Neutrophil (primary cell): ENCODE data around the gene NRXN2.

Experiments used
- H3K27ac ChIP-seq: fragments of 200-600 bp; sonication (generic); 2 replicates; pipeline ENCODE4 v1.5.1; 2016; ENCODE audit warnings: mild to moderate bottlenecking, moderate library complexity
- H3K27me3 ChIP-seq: fragments of 200-600 bp; sonication (generic); 2 replicates; pipeline ENCODE4 v1.6.0; 2016; ENCODE audit warnings: mild to moderate bottlenecking
- H3K36me3 ChIP-seq: fragments of 200-600 bp; sonication (generic); 2 replicates; pipeline ENCODE4 v1.5.1; 2017
- H3K4me1 ChIP-seq, 2 experiments: fragments of 200-600 bp in 1 of 2; sonication (generic) in 1 of 2; 1 replicate in 1 of 2; 2 replicates in 1 of 2; pipeline versions ENCODE4 v1.5.1 to v1.6.1; 2013 to 2016; ENCODE audit warnings: low read depth in 1 of 2, low read length in 1 of 2, mild to moderate bottlenecking in 1 of 2, moderate library complexity in 1 of 2; ENCODE audit not compliant: control insufficient read depth in 1 of 2, insufficient read depth in 1 of 2
- H3K4me3 ChIP-seq, 2 experiments: fragments of 200-600 bp in 1 of 2; sonication (generic) in 1 of 2; 1 replicate in 1 of 2; 2 replicates in 1 of 2; pipeline ENCODE4 v1.5.1; 2013 to 2016; ENCODE audit warnings: low read depth in 1 of 2, low read length in 1 of 2, mild to moderate bottlenecking in 1 of 2, moderate library complexity in 1 of 2
- H3K9me3 ChIP-seq: fragments of 200-600 bp; sonication (generic); 2 replicates; pipeline ENCODE4 v1.5.1; 2016
- CTCF ChIP-seq: fragments of 200-600 bp; sonication (generic); IDR thresholded peaks from 2 replicates; pipeline ENCODE4 v1.5.1; 2016; ENCODE audit warnings: antibody characterized with exemption

Gene NRXN2

GRCh38 chr11:64753380-64754123, 30.6 kb upstream of the NRXN2 start:
- no peaks in the 10 kb centered on the region for H3K27me3 ChIP-seq
- peaks cover 59% of the 10 kb centered on the region for H3K36me3 ChIP-seq
- no peak for TF ChIP-seq CTCF
- no peaks in the 10 kb centered on the region for H3K9me3 ChIP-seq
- no peak overlapping the region for H3K4me3 ChIP-seq
- no peak overlapping the region for H3K27ac ChIP-seq
- H3K4me1 ChIP-seq, result no peaks in the 10 kb centered on the region

- no peak overlapping the region for H3K27ac ChIP-seq
- H3K27me3 ChIP-seq, result no peaks in the 10 kb centered on the region
- no peaks in the 10 kb centered on the region for H3K4me1 ChIP-seq
- no peak overlapping the region for H3K4me3 ChIP-seq
- H3K36me3 ChIP-seq, result peaks cover 59% of the 10 kb centered on the region
- H3K9me3 ChIP-seq, result no peaks in the 10 kb centered on the region
- no peak for TF ChIP-seq CTCF
These were observed 30.0 kb upstream of the NRXN2 start for GRCh38 chr11:64753019-64753379.

GRCh38 chr11:64752175-64752970, 29.4 kb upstream of the NRXN2 start:
- Histone ChIP-seq H3K9me3 (no peaks in the 10 kb centered on the region), H3K4me3 (no peak overlapping the region), H3K27me3 (no peaks in the 10 kb centered on the region), H3K27ac (no peak overlapping the region), H3K36me3 (peaks cover 59% of the 10 kb centered on the region), H3K4me1 (no peaks in the 10 kb centered on the region)
- TF ChIP-seq CTCF, result no peak

DNA sequence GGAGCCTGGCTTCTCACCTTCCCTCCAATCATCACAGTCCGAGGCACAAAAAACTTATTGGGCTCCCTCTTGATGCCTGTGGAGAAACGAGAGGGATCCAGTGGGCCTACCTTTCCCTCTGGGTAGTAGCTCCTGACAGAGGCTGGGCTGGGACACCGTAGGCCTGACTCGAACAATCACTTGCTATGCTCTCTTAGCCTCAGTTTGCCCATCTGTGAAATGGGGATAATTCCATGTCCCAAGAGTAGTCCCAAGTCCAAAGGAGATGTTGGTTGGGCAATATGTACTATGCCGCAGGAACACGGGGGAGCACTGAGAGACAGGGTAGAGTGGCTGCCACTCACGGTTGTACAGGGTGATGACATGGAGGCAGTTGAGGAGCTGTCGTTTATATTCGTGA, 28.6 kb upstream of the NRXN2 start:
- H3K4me1 ChIP-seq, result peaks cover 0 to under 1% of the 10 kb centered on the region in 2 experiments
- H3K4me3 ChIP-seq, result no peak overlapping the region

GRCh38 chr11:64751136-64751535, 28.1 kb upstream of the NRXN2 start:
- Histone ChIP-seq H3K4me1 (peaks cover 4 to 5% of the 10 kb centered on the region in 2 experiments), H3K27ac (peak overlapping the region; percentile 14), H3K4me3 (no peak overlapping the region), H3K27me3 (no peaks in the 10 kb centered on the region), H3K36me3 (peaks cover 59% of the 10 kb centered on the region), H3K9me3 (no peaks in the 10 kb centered on the region)
- TF ChIP-seq CTCF, result no peak

More for the DNA sequence above, 28.6 kb upstream of the NRXN2 start:
- H3K27ac ChIP-seq, result no peak overlapping the region
- H3K9me3 ChIP-seq, result no peaks in the 10 kb centered on the region
- H3K36me3 ChIP-seq, result peaks cover 59% of the 10 kb centered on the region
- no peaks in the 10 kb centered on the region for H3K27me3 ChIP-seq
- TF ChIP-seq CTCF, result no peak
